GM19035 (cell line): ENCODE measurements around the gene EPS15.
A peak's percentile ranks its signal among the peaks of the same experiment; 100 is the strongest.
"Not testable (repeated sequence)": the region's sequence is repeated elsewhere in the genome, so short reads cannot be mapped to it uniquely, and the experiment has no call there.

Source experiments
- ATAC-seq: cut with Tn5 transposase; IDR thresholded peaks from one replicate; pipeline ENCODE4 v1.9.1; 2021; ENCODE audit not compliant: unreplicated experiment

The EPS15 gene

DNA sequence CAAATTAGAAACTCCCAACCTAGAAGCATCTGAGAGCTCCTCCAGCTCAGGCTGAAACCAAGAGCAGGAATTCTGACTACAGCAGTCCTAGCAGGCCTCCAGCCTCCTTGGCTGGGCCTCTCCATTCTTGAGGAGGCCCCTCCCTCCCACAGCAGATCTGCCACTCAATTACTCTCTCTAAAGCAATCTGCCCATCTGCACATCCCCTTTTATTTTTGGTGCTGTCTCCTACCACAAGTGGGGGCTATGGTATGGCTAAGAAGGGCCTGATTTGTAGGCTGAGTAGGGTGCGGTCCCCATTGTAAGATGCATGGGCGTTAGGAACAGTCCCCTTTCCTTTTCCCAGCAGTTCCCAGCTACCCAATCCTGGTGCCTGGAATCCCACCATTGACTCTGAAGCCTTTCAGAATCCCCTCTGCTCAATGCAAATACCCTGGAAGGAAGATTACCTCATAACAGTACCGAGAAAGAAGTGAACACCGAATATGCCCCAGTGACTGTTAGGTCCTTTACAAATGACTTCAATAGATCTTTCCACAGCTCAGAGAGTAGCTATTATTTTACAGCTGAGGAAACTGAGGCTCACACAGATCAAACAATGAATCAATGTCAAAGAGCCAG, 177.1 kb downstream of the EPS15 start:
- peak; percentile 66 for ATAC-seq

DNA sequence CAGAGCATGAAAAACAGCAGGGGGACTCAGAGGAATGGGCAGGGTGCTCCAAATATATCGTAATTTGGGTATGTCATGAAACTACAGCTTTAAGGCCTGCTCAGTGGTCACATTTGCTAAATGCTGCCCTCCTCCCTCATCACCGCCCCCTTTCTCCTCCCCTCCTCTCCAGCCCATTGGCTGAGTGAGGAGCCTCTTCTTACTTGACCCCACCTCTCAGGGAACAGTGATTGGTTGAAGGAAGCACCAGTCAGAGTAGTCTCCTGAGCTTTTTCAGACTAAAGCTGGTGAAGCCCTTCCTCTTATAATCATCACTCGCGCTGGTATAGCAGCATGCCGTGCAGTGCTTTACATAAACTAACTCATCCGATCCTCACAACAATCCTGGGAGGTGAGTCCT, 178.7 kb downstream of the EPS15 start:
- ATAC-seq, result no peak

DNA sequence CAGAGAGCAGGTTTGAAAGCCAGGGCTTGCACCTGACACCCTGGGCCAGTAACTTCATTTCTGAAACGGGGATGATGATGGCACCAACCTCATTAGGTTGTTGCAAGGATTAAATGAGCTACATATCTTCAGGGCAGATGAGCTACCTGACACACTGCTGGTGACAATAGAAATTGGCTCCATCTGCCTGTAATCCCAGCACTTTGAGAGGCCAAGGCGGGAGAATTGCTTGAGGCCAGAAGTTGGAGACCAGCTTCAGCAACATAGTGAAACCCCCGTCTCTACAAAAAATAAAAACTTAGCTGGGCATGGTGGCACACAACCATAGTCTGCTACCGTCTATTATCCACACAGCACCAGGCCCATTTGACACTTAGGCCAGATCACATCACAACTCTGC, 182.4 kb downstream of the EPS15 start:
- no peak for ATAC-seq

DNA sequence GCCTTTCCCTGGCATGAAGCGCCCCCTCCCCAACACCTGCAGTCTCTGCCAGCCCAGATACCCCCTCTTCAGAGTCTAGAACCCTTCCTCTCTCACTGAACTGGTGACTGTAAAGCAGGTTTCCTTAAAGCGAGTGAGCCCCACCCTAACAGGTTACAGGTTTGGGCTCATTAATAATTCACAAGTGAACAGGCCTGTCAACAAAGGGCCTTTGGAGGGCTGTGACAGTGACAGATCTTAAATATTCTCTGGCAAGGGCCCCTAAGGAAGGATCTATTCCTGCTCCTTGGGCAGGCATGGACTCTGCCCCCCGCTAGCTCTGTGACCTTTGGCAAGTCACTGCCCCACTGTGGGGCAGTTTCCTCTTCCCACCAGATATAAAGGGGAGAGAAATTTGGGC, 183.1 kb downstream of the EPS15 start:
- no peak for ATAC-seq

DNA sequence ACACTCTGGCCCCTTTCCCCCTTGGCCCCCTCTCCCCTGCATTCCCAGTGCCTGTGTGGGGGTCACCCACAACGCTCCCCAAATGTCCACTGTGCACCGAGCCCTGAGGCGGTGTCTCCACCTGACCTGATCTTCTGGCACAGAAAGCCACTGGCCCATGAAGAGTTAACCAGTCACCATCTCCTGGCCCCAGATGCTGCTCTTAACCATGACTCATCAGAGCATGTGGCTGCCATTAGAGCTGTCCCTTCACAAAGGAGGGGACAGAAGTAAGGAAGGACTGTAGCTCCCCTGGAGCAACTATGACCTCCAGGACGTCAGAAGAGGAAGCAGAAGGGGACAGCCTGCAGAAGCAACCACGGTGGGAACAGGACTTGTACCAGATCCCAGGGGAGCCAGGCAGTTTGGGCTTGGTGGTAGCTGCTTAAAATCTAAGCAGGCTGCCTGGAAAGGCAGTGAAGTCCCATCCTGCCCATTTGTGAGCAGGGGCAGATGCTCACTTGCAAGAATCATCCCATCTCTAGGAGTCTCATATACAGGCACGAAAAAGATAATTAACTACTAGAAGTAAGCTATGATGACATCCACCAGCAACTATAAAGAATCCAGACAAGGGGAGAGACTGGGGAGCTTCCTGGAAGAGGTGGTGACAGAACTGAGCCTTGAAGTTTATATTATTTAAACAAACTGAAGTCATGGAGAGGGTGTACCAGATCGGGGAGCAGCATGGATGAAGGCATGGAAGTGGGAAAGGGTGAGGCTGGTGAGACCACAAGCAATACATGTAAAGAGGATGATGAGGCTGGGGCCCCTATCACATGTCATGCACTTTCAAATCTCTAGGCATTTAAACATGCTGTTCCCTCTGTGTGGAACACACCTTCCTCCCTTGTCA, 187.6 kb downstream of the EPS15 start:
- no peak for ATAC-seq

DNA sequence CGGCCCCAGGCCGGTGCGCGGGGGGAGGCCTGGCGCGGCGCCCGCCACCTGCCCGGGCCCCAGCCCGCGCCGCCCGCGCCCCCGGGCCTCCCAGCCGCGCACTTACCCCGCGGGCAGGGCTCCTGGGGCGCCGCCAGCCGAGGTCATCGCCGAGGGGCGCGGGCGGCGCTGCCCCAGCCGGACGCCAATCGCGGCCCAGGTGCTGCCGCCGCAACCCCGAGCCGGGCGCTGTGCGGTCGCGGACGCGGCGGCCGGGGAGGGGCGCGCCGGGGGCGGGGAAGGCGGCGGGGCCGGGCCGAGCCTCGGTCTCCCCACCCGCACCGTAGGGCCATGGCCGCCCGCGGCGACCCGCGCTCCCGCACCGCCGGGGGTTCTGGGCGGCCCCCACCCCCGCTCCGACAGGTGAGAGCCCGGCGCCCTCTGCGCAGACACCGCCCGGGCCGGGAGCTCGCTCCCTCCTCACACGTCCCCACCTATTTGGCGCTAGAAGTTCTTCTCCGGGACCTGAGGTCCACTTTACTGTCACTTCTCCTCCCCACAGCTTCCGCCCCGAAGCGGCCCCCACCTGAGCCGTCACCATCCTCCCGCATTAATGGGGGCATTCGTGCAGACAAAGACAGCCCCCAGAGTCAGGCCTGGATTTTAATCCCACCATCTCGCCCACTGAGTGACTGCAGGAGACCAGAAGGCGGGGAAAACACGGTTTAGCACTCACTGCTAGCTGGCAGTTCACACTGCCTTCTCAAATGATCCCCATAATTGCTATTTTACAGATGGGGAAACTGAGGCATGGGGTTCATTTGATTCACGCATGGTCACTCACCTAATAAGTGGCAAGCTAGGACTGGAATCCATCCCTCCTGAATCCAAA, 188.5 kb downstream of the EPS15 start, which contains the start of gene TTC39A:
Gene TTC39A, minus strand, starts transcription at position 232 of the 871 bp plus-strand sequence. Its CDS starts 85 bp downstream, at position 147.
- peak; percentile 37 for ATAC-seq

DNA sequence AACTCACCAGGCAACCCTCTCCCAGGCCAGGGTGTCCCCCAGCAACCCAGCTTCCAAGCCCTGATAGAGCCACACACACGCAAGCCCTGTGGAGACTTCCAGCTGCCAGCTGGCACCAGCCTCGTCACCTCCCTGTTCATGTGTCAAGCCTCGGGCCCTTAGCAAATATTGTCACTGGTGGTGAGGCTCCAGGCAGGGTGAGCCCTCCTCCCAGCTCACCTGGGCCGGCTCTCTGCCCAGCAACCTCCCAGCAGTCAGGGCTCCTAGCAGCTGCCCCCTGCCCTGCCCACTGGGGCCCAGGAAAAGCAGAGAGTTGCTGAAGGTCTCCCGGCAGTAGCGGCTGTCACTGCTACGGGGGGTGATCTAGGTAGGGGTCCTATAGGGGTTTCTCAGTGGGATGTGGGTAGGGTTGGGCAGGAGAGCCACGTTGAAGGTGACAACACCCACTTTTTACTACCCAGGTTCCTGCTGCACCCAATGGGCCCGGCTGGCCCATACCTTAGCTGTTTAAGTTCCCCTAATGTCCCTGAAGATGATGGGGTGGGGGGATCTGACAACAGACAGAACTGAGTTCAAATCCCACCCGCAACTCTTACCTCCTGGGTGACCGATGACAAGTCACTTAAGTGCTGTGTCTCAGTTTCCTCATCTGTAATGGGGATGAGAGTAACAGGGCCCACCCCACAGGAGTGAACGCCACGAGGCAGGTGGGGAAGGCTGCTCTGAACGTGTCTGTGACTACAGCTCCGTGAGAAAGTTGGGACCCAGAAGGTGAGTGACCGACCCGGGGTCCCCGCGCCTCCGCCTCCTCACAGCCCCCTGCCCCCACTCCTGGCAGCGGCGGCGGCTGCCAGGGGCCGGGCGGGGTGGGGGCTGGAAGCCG, 189.4 kb downstream of the EPS15 start:
- no peak for ATAC-seq

DNA sequence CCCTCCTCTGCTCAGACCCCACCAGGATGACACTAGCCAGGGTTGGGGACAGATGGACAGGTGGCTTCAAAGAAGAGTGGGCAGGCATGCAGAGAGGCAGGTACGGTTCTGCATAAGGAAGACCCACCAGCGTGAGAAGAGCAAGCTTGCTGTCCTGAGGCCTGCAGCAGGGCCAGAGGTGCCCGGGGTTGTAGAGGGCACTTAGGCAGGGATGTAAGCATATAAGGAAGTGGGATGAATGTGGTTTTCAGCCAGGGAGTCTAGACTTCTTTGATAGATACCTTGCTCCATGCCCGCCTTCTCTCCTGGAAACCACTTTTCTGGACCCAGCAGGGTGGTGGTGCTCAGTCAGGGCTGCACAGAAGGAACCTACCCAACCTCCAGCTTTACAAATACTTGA, 190.1 kb downstream of the EPS15 start:
- ATAC-seq, result no peak

DNA sequence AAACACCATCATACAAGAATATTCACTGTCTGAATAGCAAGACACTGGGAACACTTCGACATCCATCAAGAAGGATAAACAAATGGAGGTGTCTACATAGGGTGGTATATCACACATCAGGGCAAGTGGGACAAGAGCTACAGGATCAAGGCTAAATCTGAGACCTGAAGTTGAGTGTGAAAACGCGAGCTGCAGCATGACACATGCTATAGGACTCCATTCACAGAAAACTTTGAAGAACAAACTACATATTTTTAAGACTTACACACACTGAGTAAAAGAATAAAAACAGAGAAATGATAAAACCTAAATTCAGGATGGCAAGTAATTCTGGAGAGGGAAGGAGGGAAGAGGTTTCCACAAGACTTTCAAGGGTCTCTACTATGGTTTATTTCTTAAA, 190.8 kb downstream of the EPS15 start:
- no peak for ATAC-seq

DNA sequence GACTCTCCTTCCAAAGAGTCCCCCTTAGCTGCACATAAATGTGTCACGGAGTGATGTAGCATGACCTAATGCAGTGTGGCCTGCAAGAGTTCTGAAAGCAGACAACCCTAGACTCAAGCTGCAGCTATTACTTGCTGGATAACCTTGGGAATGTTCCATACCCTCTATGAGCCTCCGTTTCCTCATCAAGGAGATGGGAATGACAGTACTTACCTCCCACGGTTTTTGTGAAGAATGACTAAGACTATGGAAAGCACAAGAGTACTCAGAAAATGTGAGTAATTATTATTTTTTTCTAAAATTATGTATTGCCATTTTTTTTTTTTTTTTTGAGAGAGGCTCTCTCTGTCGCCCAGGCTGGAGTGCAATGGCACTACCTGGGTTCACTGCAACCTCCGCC, 191.7 kb downstream of the EPS15 start:
- no peak for ATAC-seq

DNA sequence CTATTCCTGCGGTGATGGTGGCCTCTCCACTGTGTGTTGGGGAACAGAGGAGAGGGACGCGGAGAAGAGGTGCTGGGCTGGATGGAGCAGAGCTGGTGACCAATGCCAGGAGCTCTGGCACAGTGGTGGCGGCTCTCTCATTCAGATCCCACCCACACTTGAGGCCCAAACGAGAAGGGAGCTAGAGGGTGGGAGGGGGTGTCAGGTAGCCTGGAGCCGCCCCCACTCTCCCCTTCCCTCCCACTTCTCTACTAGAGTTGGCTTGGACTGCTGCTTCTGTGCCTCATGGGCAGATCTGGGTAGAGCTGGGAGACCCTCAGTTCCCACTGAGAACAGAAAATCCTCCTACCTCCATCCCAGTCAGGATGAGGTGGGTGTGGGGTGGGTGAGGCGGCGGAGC, 192.2 kb downstream of the EPS15 start:
- ATAC-seq, result no peak

DNA sequence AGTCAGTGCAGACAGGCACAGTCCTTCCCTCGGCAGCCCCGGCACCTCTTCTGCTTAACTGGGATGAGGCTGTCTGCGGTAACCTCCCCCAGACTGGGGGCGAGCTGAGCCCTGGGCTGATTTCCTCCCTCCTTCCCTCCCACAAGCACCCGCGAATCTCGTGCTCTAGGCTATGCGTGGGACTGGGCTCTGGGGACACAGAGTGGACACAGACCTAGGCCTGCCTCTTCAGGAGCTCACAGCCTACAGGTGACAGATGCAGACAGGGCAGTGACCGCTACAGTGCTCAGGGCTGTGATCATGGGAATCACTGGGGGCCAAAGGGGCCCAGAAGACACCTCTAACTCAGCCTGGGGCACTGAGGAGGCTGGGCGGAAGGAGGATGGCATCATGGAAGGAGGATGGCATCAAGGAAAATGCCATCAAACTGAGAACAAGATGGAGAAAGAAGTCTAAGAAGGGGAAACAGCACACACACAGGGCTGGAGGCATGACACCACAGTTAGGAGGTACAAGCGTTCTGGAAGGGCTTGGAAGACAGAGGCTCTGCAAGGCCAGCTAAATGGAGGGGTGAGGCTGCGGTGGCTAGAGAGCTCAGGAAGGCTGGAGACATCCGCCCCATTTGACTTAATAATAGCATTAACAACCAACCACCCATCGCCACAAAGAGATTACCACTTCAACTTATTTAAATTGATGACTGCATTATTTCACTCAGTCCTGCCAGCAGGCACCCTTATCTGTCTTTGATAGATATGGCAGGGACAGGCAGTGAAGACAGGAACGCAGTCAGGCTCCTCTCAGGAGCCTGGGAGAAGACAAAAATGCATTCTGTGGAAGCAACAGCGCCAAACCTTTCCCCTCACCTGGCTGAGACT, 192.9 kb downstream of the EPS15 start:
- ATAC-seq, result no peak

DNA sequence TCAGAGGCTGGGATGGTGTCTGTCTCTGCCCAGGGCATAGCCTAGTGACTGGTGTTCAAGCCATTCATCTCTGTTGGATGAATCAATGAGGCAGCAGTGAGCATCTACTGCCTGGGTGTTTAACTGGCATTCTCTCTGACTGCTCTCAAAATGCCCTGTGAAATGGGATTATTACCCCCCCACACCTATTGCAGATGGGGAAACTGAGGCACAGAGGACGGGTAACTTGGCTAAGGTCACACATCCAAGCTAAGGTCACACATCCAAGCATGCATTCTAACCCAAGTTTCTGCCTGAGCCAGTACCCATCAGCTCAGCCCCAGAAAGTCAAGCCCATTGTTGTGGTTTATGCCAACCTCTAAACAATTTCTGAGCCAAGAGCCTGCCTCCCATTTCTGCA, 193.7 kb downstream of the EPS15 start:
- ATAC-seq, result no peak

DNA sequence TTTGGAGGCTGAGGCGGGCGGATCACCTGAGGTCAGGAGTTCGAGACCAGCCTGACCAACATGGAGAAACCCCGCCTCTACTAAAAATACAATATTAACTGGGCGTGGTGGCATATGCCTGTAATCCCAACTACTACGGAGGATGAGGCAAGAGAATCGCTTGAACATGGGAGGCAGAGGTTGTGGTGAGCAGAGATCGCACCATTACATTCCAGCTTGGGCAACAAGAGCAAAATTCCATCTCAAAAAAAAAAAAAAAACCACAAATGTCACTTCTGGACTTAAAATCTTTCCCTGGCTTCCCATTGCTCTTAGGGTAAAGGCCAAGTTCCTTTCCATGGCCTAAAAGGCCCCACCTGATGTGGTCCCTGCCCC, 194.1 kb downstream of the EPS15 start:
- not testable (repeated sequence) for ATAC-seq

DNA sequence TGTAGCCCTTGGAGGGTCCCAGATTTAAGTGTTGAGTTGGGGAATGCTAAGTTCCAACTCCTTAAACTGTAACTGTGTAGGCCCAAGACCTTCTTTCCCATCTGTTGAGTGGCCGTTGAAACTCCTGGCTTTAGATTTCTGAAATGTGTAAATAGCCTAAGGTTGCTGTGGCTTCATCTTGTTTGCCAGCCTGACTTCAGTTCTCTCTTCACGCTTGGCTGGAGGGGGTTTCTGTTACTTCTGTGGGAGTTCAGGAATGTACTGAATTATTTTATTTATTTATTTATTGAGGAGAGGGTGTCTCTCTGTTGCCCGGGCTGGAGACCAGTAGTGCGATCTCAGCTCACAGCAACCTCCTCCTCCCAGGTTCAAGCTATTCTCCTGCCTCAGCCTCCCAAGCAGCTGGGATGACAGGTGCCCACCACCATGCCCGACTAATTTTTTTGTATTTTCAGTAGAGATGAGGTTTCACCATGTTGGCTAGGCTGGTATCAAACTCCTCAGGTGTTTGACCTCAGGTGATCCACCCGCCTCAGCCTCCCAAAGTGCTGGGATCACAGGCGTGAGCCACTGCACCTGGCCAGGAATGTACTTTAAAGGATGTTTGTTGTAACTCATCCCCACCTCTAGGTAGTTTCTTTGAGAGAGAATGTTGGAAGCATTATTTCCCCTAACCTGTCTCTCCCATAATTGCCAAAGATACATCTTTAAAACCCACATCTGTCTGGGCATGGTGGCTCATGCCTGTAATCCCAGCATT, 194.6 kb downstream of the EPS15 start:
- ATAC-seq, result no peak

DNA sequence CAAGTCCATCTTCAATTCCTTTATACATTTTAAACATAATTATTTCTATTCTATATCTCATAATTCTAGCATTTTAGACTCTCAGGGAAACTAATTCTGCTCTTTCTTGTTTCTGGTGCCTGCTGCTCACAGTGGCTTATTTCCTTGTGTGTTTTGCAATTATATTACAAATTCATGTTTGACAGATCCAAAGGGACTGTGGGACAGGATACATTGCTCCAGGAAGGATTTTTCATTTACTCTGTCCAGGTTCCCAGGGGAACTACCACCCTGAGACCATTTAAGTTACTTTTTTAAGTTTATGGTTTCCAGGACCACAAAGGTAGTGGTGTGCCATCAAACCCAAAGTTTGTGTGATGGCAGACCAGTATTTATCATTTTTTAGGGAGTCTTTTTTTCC, 195.3 kb downstream of the EPS15 start:
- no peak for ATAC-seq

DNA sequence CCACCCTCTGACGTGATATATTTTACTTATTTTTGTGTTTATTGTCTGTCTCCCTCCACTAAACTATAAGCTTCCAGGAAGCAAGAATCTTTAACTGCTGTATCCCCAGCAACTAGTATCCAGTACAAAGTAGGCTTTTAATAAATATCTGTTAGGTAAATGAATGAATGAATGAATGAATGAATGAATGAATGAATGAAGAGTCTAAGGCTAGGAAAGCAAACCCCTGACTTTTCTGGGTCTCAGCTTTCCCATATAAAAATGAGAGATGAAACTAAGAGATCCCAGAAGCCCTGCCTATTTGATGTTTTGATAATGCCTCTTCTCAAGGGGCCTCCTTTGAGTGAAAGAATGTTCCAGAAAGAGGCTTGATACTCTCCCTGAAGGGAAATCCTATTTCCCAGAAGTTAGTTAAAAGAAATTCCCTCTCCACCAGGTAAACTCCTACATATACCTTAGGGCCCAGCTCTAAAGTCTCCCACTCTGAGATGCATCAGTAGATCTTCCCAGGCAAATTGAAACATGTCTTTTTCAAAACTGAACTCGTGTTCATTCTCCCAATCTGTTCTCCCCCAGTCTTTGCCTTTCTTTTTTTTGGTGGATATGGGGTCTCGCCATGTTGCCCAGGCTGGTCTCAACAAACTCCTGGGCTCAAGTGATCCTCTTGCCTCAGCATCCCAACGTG, 196.5 kb downstream of the EPS15 start:
- ATAC-seq, result no peak

DNA sequence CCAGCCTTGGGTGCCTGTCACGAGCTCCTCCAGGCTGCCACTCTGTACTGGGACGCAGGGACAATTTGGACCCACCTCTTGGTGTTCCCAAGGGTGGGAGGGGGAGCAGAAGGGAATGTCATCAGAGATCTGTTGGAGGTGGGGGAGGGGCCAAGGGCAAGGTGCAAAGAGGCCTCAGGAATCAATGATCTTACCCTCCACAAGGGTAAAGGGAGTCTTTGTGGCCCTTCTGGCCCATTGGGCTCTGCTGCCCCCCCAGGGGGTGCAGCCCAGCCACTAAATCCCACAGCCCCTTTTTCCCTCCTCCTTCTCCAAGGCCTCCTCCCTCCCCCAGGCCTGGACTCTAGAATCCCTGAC, 197.2 kb downstream of the EPS15 start:
- ATAC-seq, result no peak
